HEK293 (cell line): ENCODE data around the gene RSPH10B.
A peak's percentile ranks its signal among the peaks of the same experiment; 100 is the strongest.

Source experiments
- BCL11B ChIP-seq: fragments of 450-650 bp; formaldehyde crosslinking; IDR thresholded peaks from 2 replicates; pipeline ENCODE4 v1.5.1; 2016; ENCODE audit warnings: low read depth, missing biosample characterization, missing genetic modification characterization
- HOXA7 ChIP-seq: sonication (generic); formaldehyde crosslinking; IDR thresholded peaks from 2 replicates; pipeline ENCODE4 v1.8.1; 2022; ENCODE audit warnings: missing genetic modification reagents, borderline replicate concordance
- HOXC10 ChIP-seq: sonication (generic); formaldehyde crosslinking; IDR thresholded peaks from 2 replicates; pipeline ENCODE4 v1.8.1; 2023; ENCODE audit warnings: mild to moderate bottlenecking, missing genetic modification reagents
- KLF16 ChIP-seq: fragments of 450-650 bp; formaldehyde crosslinking; IDR thresholded peaks from 2 replicates; pipeline ENCODE4 v1.5.1; 2017; ENCODE audit warnings: missing biosample characterization, missing genetic modification characterization
- KLF17 ChIP-seq: fragments of 450-650 bp; formaldehyde crosslinking; IDR thresholded peaks from 2 replicates; pipeline ENCODE4 v1.5.1; 2016; ENCODE audit warnings: missing biosample characterization, missing genetic modification characterization
- KLF9 ChIP-seq: fragments of 450-650 bp; formaldehyde crosslinking; IDR thresholded peaks from 2 replicates; pipeline ENCODE4 v1.5.1; 2016; ENCODE audit warnings: missing biosample characterization, missing genetic modification characterization, low read depth
- PRDM1 ChIP-seq: fragments of 450-650 bp; formaldehyde crosslinking; IDR thresholded peaks from 2 replicates; pipeline ENCODE4; 2016; ENCODE audit warnings: missing biosample characterization, missing genetic modification characterization
- PRDM10 ChIP-seq: fragments of 450-650 bp; formaldehyde crosslinking; IDR thresholded peaks from 2 replicates; pipeline ENCODE4 v1.5.1; 2016; ENCODE audit warnings: missing biosample characterization, missing genetic modification characterization
- PRDM2 ChIP-seq: fragments of 450-650 bp; formaldehyde crosslinking; IDR thresholded peaks from 2 replicates; pipeline ENCODE4 v1.5.1; 2016; ENCODE audit warnings: missing biosample characterization, missing genetic modification characterization, borderline replicate concordance
- SALL2 ChIP-seq: fragments of 450-650 bp; formaldehyde crosslinking; IDR thresholded peaks from 2 replicates; pipeline ENCODE4 v1.5.0; 2017; ENCODE audit warnings: missing biosample characterization, mild to moderate bottlenecking, missing genetic modification characterization, borderline replicate concordance
- SP2 ChIP-seq: fragments of 450-650 bp; formaldehyde crosslinking; IDR thresholded peaks from 2 replicates; pipeline ENCODE4 v1.5.1; 2016; ENCODE audit warnings: missing biosample characterization, missing genetic modification characterization
- ZBTB20 ChIP-seq: fragments of 450-650 bp; formaldehyde crosslinking; IDR thresholded peaks from 2 replicates; pipeline ENCODE4 v1.5.1; 2016; ENCODE audit warnings: missing biosample characterization, missing genetic modification characterization
- ZBTB6 ChIP-seq: fragments of 450-650 bp; formaldehyde crosslinking; IDR thresholded peaks from 2 replicates; pipeline ENCODE4 v1.5.1; 2017; ENCODE audit warnings: missing biosample characterization, missing genetic modification characterization
- ZEB2 ChIP-seq: fragments of 450-650 bp; formaldehyde crosslinking; IDR thresholded peaks from 2 replicates; pipeline ENCODE4 v1.5.1; 2016; ENCODE audit warnings: missing biosample characterization, missing genetic modification characterization
- ZNF10 ChIP-seq: fragments of 450-650 bp; formaldehyde crosslinking; IDR thresholded peaks from 2 replicates; pipeline ENCODE4 v1.5.1; 2017; ENCODE audit warnings: missing biosample characterization, missing genetic modification characterization
- ZNF112 ChIP-seq: fragments of 450-650 bp; formaldehyde crosslinking; IDR thresholded peaks from 2 replicates; pipeline ENCODE4 v1.5.0; 2017; ENCODE audit warnings: missing biosample characterization, missing genetic modification characterization
- ZNF121 ChIP-seq: fragments of 450-650 bp; formaldehyde crosslinking; IDR thresholded peaks from 2 replicates; pipeline ENCODE4 v1.5.1; 2016; ENCODE audit warnings: missing biosample characterization, missing genetic modification characterization
- ZNF138 ChIP-seq: fragments of 450-650 bp; formaldehyde crosslinking; IDR thresholded peaks from 2 replicates; pipeline ENCODE4 v1.5.1; 2016; ENCODE audit warnings: missing biosample characterization, missing genetic modification characterization, borderline replicate concordance
- ZNF221 ChIP-seq: fragments of 450-650 bp; formaldehyde crosslinking; IDR thresholded peaks from 2 replicates; pipeline ENCODE4 v1.5.1; 2017; ENCODE audit warnings: missing biosample characterization, missing genetic modification characterization, borderline replicate concordance
- ZNF292 ChIP-seq: fragments of 450-650 bp; formaldehyde crosslinking; IDR thresholded peaks from 2 replicates; pipeline ENCODE4 v1.5.1; 2016; ENCODE audit warnings: low read depth, missing biosample characterization, missing genetic modification characterization, borderline replicate concordance
- ZNF416 ChIP-seq: fragments of 450-650 bp; formaldehyde crosslinking; IDR thresholded peaks from 2 replicates; pipeline ENCODE4 v1.5.1; 2016; ENCODE audit warnings: missing biosample characterization, missing genetic modification characterization
- ZNF433 ChIP-seq: fragments of 450-650 bp; formaldehyde crosslinking; IDR thresholded peaks from 2 replicates; pipeline ENCODE4 v1.5.1; 2016; ENCODE audit warnings: missing biosample characterization, missing genetic modification characterization, low read depth
- ZNF544 ChIP-seq: fragments of 450-650 bp; formaldehyde crosslinking; IDR thresholded peaks from 2 replicates; pipeline ENCODE4 v1.5.0; 2017; ENCODE audit warnings: missing biosample characterization, missing genetic modification characterization
- ZNF600 ChIP-seq: fragments of 450-650 bp; formaldehyde crosslinking; IDR thresholded peaks from 2 replicates; pipeline ENCODE4 v1.5.1; 2016; ENCODE audit warnings: missing biosample characterization, missing genetic modification characterization
- ZNF624 ChIP-seq: fragments of 450-650 bp; formaldehyde crosslinking; IDR thresholded peaks from 2 replicates; pipeline ENCODE4 v1.5.1; 2017; ENCODE audit warnings: missing biosample characterization, missing genetic modification characterization
- ZNF629 ChIP-seq: fragments of 450-650 bp; formaldehyde crosslinking; IDR thresholded peaks from 2 replicates; pipeline ENCODE4 v1.5.1; 2017; ENCODE audit warnings: missing biosample characterization, missing genetic modification characterization
- ZNF704 ChIP-seq: fragments of 450-650 bp; formaldehyde crosslinking; IDR thresholded peaks from 2 replicates; pipeline ENCODE4 v1.5.1; 2016; ENCODE audit warnings: missing biosample characterization, missing genetic modification characterization
- ZSCAN16 ChIP-seq: fragments of 450-650 bp; formaldehyde crosslinking; IDR thresholded peaks from 2 replicates; pipeline ENCODE4 v1.5.1; 2016; ENCODE audit warnings: missing biosample characterization, missing genetic modification characterization

Gene RSPH10B

GRCh38 chr7:6015917-6016652 lies 45.6 kb upstream of the RSPH10B start (continued):
- TF ChIP-seq PRDM2 (tag by site-specific recombination) (no peak), ZNF704 (tag by site-specific recombination) (no peak), ZNF221 (no peak), ZEB2 (tag by site-specific recombination) (peak; percentile 90), HOXC10 (CRISPR knock-in tag) (no peak), SP2 (tag by site-specific recombination) (no peak), ZBTB6 (tag by site-specific recombination) (no peak), KLF16 (tag by site-specific recombination) (no peak), PRDM10 (tag by site-specific recombination) (peak; percentile 70), ZNF121 (tag by site-specific recombination) (no peak), ZNF600 (tag by site-specific recombination) (0 out of 2 replicates have a peak, but pooled peaks have one; percentile 11), ZNF292 (tag by site-specific recombination) (no peak), KLF9 (tag by site-specific recombination) (no peak), BCL11B (no peak), ZNF624 (tag by site-specific recombination) (no peak), KLF17 (no peak), ZNF629 (tag by site-specific recombination) (no peak), ZNF112 (tag by site-specific recombination) (no peak), HOXA7 (no peak), SALL2 (tag by site-specific recombination) (no peak), ZNF416 (tag by site-specific recombination) (no peak), ZNF138 (tag by site-specific recombination) (no peak), ZBTB20 (tag by site-specific recombination) (0 out of 2 replicates have a peak, but pooled peaks have one; percentile 24), ZNF433 (tag by site-specific recombination) (no peak), ZSCAN16 (no peak), ZNF544 (tag by site-specific recombination) (no peak), ZNF10 (tag by site-specific recombination) (no peak), PRDM1 (tag by site-specific recombination) (no peak)
